SK-N-SH treated with all-trans-retinoic acid at 6 μM for 48 hours (cell line): ENCODE measurements around the gene DPP9.

Source experiments
- GLIS3 ChIP-seq: fragments of 250-450 bp; sonication (Bioruptor Pico); IDR thresholded peaks from 2 replicates; pipeline ENCODE4 v1.5.0; 2020; ENCODE audit warnings: mild to moderate bottlenecking, moderate library complexity
- PPARA ChIP-seq: fragments of 250-450 bp; sonication (Bioruptor Pico); IDR thresholded peaks from 2 replicates; pipeline ENCODE4 v1.5.0; 2020; ENCODE audit warnings: mild to moderate bottlenecking, borderline replicate concordance
- ZC3H10 ChIP-seq: fragments of 250-450 bp; sonication (Bioruptor Pico); IDR thresholded peaks from 2 replicates; pipeline ENCODE4 v1.5.1; 2021; ENCODE audit warnings: mild to moderate bottlenecking, moderate library complexity
- ZFP3 ChIP-seq: fragments of 250-450 bp; sonication (Bioruptor Pico); IDR thresholded peaks from 2 replicates; pipeline ENCODE4 v1.5.0; 2020; ENCODE audit warnings: mild to moderate bottlenecking, moderate library complexity
- TF ChIP-seq, protein P1 (sequence below): fragments of 250-450 bp; sonication (Bioruptor Pico); IDR thresholded peaks from 2 replicates; pipeline ENCODE4 v1.8.0; 2020; ENCODE audit warnings: mild to moderate bottlenecking, moderate library complexity, borderline replicate concordance
- TF ChIP-seq, protein P2 (sequence below): fragments of 250-450 bp; sonication (Bioruptor Pico); IDR thresholded peaks from 2 replicates; pipeline ENCODE4 v1.8.0; 2021; ENCODE audit warnings: low read depth, mild to moderate bottlenecking, moderate library complexity, borderline replicate concordance

DNA sequence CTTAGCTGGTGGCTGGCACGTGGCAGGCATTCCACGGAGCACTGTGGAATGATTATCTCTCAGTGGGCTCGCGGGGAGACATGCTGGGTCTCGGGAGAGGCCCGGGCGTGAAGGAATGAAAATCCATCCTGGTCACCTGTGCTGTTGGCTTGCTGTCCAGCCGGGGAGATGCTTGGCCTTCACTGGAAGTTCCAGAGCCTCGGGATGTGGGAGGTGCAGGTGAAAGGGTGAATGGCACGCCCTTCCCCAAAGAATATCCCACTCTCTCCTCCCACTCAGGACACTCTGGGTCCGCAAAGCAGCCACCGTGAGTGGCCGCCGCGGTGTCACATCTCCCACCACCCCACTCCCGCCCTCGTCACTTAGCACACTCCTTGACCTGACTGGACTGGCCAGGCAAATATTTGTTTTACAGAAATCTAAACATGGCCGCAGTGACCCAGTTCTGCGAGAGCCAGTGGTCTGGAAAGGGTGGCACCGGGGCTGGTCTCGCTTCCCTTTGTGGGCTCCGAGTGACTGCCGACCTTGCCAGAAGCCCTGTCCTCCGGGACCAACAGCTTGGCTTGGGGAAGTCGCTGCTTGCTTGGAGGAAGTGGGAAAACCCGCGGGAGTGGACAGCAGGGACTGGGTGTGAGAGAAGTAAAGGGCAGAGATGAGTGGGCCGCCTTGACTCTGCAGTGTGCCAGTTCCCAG lies 8.0 kb downstream of the DPP9 start:
- TF ChIP-seq, protein P1, sequence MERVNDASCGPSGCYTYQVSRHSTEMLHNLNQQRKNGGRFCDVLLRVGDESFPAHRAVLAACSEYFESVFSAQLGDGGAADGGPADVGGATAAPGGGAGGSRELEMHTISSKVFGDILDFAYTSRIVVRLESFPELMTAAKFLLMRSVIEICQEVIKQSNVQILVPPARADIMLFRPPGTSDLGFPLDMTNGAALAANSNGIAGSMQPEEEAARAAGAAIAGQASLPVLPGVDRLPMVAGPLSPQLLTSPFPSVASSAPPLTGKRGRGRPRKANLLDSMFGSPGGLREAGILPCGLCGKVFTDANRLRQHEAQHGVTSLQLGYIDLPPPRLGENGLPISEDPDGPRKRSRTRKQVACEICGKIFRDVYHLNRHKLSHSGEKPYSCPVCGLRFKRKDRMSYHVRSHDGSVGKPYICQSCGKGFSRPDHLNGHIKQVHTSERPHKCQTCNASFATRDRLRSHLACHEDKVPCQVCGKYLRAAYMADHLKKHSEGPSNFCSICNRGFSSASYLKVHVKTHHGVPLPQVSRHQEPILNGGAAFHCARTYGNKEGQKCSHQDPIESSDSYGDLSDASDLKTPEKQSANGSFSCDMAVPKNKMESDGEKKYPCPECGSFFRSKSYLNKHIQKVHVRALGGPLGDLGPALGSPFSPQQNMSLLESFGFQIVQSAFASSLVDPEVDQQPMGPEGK (CRISPR knock-in tag) = no peak
- TF ChIP-seq ZC3H10 (CRISPR knock-in tag) (no peak), ZFP3 (no peak), PPARA (CRISPR knock-in tag) (no peak), GLIS3 (CRISPR knock-in tag) (no peak)
- TF ChIP-seq, protein P2, sequence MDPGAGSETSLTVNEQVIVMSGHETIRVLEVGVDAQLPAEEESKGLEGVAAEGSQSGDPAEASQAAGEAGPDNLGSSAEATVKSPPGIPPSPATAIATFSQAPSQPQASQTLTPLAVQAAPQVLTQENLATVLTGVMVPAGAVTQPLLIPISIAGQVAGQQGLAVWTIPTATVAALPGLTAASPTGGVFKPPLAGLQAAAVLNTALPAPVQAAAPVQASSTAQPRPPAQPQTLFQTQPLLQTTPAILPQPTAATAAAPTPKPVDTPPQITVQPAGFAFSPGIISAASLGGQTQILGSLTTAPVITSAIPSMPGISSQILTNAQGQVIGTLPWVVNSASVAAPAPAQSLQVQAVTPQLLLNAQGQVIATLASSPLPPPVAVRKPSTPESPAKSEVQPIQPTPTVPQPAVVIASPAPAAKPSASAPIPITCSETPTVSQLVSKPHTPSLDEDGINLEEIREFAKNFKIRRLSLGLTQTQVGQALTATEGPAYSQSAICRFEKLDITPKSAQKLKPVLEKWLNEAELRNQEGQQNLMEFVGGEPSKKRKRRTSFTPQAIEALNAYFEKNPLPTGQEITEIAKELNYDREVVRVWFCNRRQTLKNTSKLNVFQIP (CRISPR knock-in tag) = no peak
